OCI-LY7 (cell line): ENCODE measurements around the gene LIAS. TPM values are rescaled to one million over a fixed set of nuclear protein-coding genes. Genes with fewer than 3 reads are reported as not detected.
A peak's percentile ranks its signal among the peaks of the same experiment; 100 is the strongest.

Experiments used
- BruUV-seq: library from RNA; stranded (reverse); fragments of 400-500 nt; replicated peaks from 2 replicates; lab custom pipeline; 2021; lab: Mats Ljungman, UMichigan
- CTCF ChIA-PET: fragments of 300-600 bp; sonication (Branson Sonifier 250); formaldehyde crosslinking; loops from one replicate; lab custom pipeline; 2022; ENCODE audit warnings: antibody characterized with exemption; ENCODE audit not compliant: unreplicated experiment; lab: Charles Lee
- POLR2A ChIA-PET: fragments of 300-600 bp; sonication (Branson Sonifier 250); formaldehyde crosslinking; loops from one replicate; lab custom pipeline; 2022; ENCODE audit warnings: antibody characterized with exemption; lab: Charles Lee
- DNase-seq: peaks from one replicate; pipeline ENCODE4 v3.0.0-alpha.2; 2015; ENCODE audit warnings: low spot score
- H2AFZ ChIP-seq: fragments of 200-600 bp; sonication (generic), shearing (Covaris generic); 2 replicates; pipeline ENCODE4 v1.6.1; 2014; ENCODE audit warnings: mild to moderate bottlenecking, antibody characterized with exemption, low read length, moderate library complexity
- H3K27ac ChIP-seq: fragments of 200-600 bp; sonication (generic); 2 replicates; pipeline ENCODE4 v1.5.1; 2014; ENCODE audit warnings: mixed run types, low read depth, mild to moderate bottlenecking, moderate library complexity, low read length, inconsistent platforms; ENCODE audit not compliant: poor library complexity, severe bottlenecking
- H3K36me3 ChIP-seq: fragments of 200-600 bp; sonication (generic); 2 replicates; pipeline ENCODE4 v1.6.1; 2014; ENCODE audit warnings: mild to moderate bottlenecking, antibody characterized with exemption, low read length, moderate library complexity, mixed read lengths; ENCODE audit not compliant: insufficient read depth
- H3K4me1 ChIP-seq: fragments of 200-600 bp; sonication (generic); 2 replicates; pipeline ENCODE4 v1.5.1; 2014; ENCODE audit warnings: mild to moderate bottlenecking, low read length; ENCODE audit not compliant: insufficient read depth, poor library complexity, severe bottlenecking
- H3K4me2 ChIP-seq: fragments of 200-600 bp; sonication (generic); 2 replicates; pipeline ENCODE4 v1.6.1; 2014; ENCODE audit warnings: mild to moderate bottlenecking, low read length
- H3K4me3 ChIP-seq: fragments of 200-600 bp; sonication (generic); 2 replicates; pipeline ENCODE4 v1.5.1; 2014; ENCODE audit warnings: mild to moderate bottlenecking, low read depth, low read length; ENCODE audit not compliant: poor library complexity, severe bottlenecking
- H3K79me2 ChIP-seq: fragments of 200-600 bp; sonication (generic); 2 replicates; pipeline ENCODE4 v1.6.1; 2016; ENCODE audit warnings: low read depth, mild to moderate bottlenecking, low read length, moderate library complexity, mixed read lengths; ENCODE audit not compliant: insufficient read depth
- H3K9me2 ChIP-seq: fragments of 200-600 bp; sonication (generic); 2 replicates; pipeline ENCODE4 v1.6.1; 2016; ENCODE audit warnings: mild to moderate bottlenecking, low read length, mixed read lengths; ENCODE audit not compliant: insufficient read depth
- H3K9me3 ChIP-seq: fragments of 200-600 bp; sonication (generic); 2 replicates; pipeline ENCODE4 v1.6.1; 2014; ENCODE audit warnings: mild to moderate bottlenecking, mixed run types, low read length, mixed read lengths
- H4K20me1 ChIP-seq: fragments of 200-600 bp; sonication (generic); 2 replicates; pipeline ENCODE4 v1.6.1; 2014; ENCODE audit warnings: mild to moderate bottlenecking, antibody characterized with exemption, low read length, moderate library complexity, mixed read lengths; ENCODE audit not compliant: insufficient read depth
- CTCF ChIP-seq: fragments of 200-600 bp; sonication (generic); conservative IDR thresholded peaks from 2 replicates; pipeline ENCODE4 v1.5.1; 2014; ENCODE audit warnings: mild to moderate bottlenecking, antibody characterized with exemption, low read length, moderate library complexity, mixed read lengths
- EZH2phosphoT487 ChIP-seq: fragments of 200-600 bp; sonication (generic); IDR thresholded peaks from 2 replicates; pipeline ENCODE4 v1.6.1; 2018; ENCODE audit warnings: low read depth, borderline replicate concordance, mild to moderate bottlenecking, mixed run types, antibody characterized with exemption, low read length, moderate library complexity, mixed read lengths
- intact Hi-C: fragments of 100-400 bp; cut with micrococcal nuclease; formaldehyde crosslinking; loops from one replicate; pipeline ENCODE4 v1.10.0; 2022; ENCODE audit not compliant: unreplicated experiment
- total RNA-seq, 2 experiments: library from RNA; depleted of rRNA in 1 of 2; stranded (reverse); fragments of >200 nt in 1 of 2; shearing (Covaris generic) in 1 of 2; gene quantifications; 2 replicates each; pipeline ENCODE4 v1.2.3, GENCODE V29; 2014 to 2022

LIAS gene
- total RNA-seq, 2 experiments from 2014 or later, result 12.7 to 28.3 TPM

GRCh38 chr4:39464886-39465501, 6.1 kb downstream of the LIAS start:
- ChIA-PET POLR2A (interaction anchor here (0.6 kb wide), 1 partner anchor 495 kb away, joined by 3 read pairs; no protein-coding TSS in a partner anchor), CTCF (no interaction called here)
- Histone ChIP-seq H3K79me2 (peaks cover 16% of the 10 kb centered on the region; the same call in 1 of the 2 replicates), H3K9me3 (no peaks in the 10 kb centered on the region), H2AFZ (no peak overlapping the region), H3K36me3 (peaks cover 82% of the 10 kb centered on the region), H4K20me1 (no peaks in the 10 kb centered on the region), H3K4me2 (no peak overlapping the region), H3K27ac (no peak overlapping the region), H3K4me1 (peaks cover 25% of the 10 kb centered on the region), H3K4me3 (no peak overlapping the region), H3K9me2 (no peaks in the 10 kb centered on the region)
- intact Hi-C loops, result loop anchor here (5.0 to 10.0 kb wide), 3 partner anchors 127 to 232 kb away; partner anchors contain the start of genes SMIM14 and UBE2K
- BruUV-seq, result no TSS peak
- TF ChIP-seq EZH2phosphoT487 (no peak), CTCF (peak; percentile 31; the same call in 1 of the 2 replicates)
- DNase-seq, result no peak

GRCh38 chr4:39466747-39467146, 7.9 kb downstream of the LIAS start:
- H3K27ac ChIP-seq, result no peak overlapping the region
- no peaks in the 10 kb centered on the region for H3K9me3 ChIP-seq
- H2AFZ ChIP-seq, result no peak overlapping the region
- intact Hi-C loops, result loop anchor here (5.0 to 10.0 kb wide), 3 partner anchors 126 to 231 kb away; partner anchors contain the start of genes SMIM14 and UBE2K
- H3K4me2 ChIP-seq, result no peak overlapping the region
- H3K4me3 ChIP-seq, result no peak overlapping the region
- no peaks in the 10 kb centered on the region for H3K9me2 ChIP-seq
- ChIA-PET CTCF (no interaction called here), POLR2A (interaction anchor here (0.6 to 1.1 kb wide), 6 partner anchors 8 to 266 kb away, joined by 3 to 7 read pairs (median 3); no protein-coding TSS in a partner anchor)
- peaks cover 12% of the 10 kb centered on the region for H3K4me1 ChIP-seq
- H3K36me3 ChIP-seq, result peaks cover 87% of the 10 kb centered on the region
- BruUV-seq, result TSS peak; percentile 10
- no peak for DNase-seq
- TF ChIP-seq CTCF, result no peak
- no peak for TF ChIP-seq EZH2phosphoT487
- H4K20me1 ChIP-seq, result no peaks in the 10 kb centered on the region
- no peaks in the 10 kb centered on the region for H3K79me2 ChIP-seq

- CTCF ChIA-PET, result no interaction called here
Measured at GRCh38 chr4:39467464-39467863, 8.6 kb downstream of the LIAS start.

More at GRCh38 chr4:39467464-39467863, 8.6 kb downstream of the LIAS start:
- POLR2A ChIA-PET, result interaction anchor here (0.6 to 1.1 kb wide), 3 partner anchors 37 to 265 kb away, joined by 3 to 7 read pairs (median 3); no protein-coding TSS in a partner anchor
- DNase-seq, result no peak
- no TSS peak for BruUV-seq
- Histone ChIP-seq H3K4me3 (no peak overlapping the region), H3K36me3 (peaks cover 88% of the 10 kb centered on the region), H3K4me2 (no peak overlapping the region), H3K9me2 (no peaks in the 10 kb centered on the region), H3K4me1 (peaks cover 12% of the 10 kb centered on the region), H3K79me2 (no peaks in the 10 kb centered on the region), H3K27ac (no peak overlapping the region), H4K20me1 (no peaks in the 10 kb centered on the region), H3K9me3 (no peaks in the 10 kb centered on the region), H2AFZ (no peak overlapping the region)
- no peak for TF ChIP-seq CTCF
- intact Hi-C loops, result loop anchor here (5.0 to 10.0 kb wide), 3 partner anchors 125 to 230 kb away; partner anchors contain the start of genes SMIM14 and UBE2K
